GM23248 (cell line): Measurements from ENCODE around the gene BCL10. TPM values are rescaled to one million over a fixed set of nuclear protein-coding genes. Genes with fewer than 3 reads are reported as not detected.

Experiments
- DNase-seq: peaks from one replicate; pipeline ENCODE4 v3.0.0-alpha.2; 2015
- H2AFZ ChIP-seq: fragments of 200-600 bp; sonication (generic); 2 replicates; pipeline ENCODE4 v1.6.1; 2016; ENCODE audit warnings: antibody characterized with exemption
- H3F3A ChIP-seq: fragments of 200-600 bp; sonication (generic); 2 replicates; pipeline ENCODE4 v1.6.1; 2016; ENCODE audit warnings: mild to moderate bottlenecking, antibody characterized with exemption, mixed run types; ENCODE audit not compliant: insufficient read depth
- H3K27ac ChIP-seq: fragments of 200-600 bp; sonication (generic); 2 replicates; pipeline ENCODE4 v1.5.1; 2016; ENCODE audit warnings: mild to moderate bottlenecking
- H3K27me3 ChIP-seq: fragments of 200-600 bp; sonication (generic); replicated peaks from 2 replicates; pipeline ENCODE4 v1.6.1; 2016; ENCODE audit warnings: mild to moderate bottlenecking; ENCODE audit not compliant: insufficient read depth
- H3K36me3 ChIP-seq: fragments of 200-600 bp; sonication (generic); 2 replicates; pipeline ENCODE4 v1.6.1; 2016; ENCODE audit warnings: low read depth, mild to moderate bottlenecking
- H3K4me1 ChIP-seq: fragments of 200-600 bp; sonication (generic); 2 replicates; pipeline ENCODE4 v1.6.1; 2016; ENCODE audit warnings: mild to moderate bottlenecking; ENCODE audit not compliant: insufficient read depth
- H3K4me2 ChIP-seq: fragments of 200-600 bp; sonication (generic); one replicate; pipeline ENCODE4 v1.6.1; 2016; ENCODE audit warnings: mild to moderate bottlenecking; ENCODE audit not compliant: unreplicated experiment
- H3K4me3 ChIP-seq: fragments of 200-600 bp; sonication (generic); 2 replicates; pipeline ENCODE4 v1.5.1; 2016; ENCODE audit warnings: mild to moderate bottlenecking
- H3K79me2 ChIP-seq: fragments of 200-600 bp; sonication (generic); 2 replicates; pipeline ENCODE4 v1.6.1; 2016; ENCODE audit warnings: mild to moderate bottlenecking; ENCODE audit not compliant: insufficient read depth
- H3K9ac ChIP-seq: fragments of 200-600 bp; sonication (generic); 2 replicates; pipeline ENCODE4 v1.6.1; 2016; ENCODE audit warnings: mild to moderate bottlenecking
- H3K9me2 ChIP-seq: fragments of 200-600 bp; sonication (generic); 2 replicates; pipeline ENCODE4 v1.6.1; 2016; ENCODE audit warnings: mixed run types, mild to moderate bottlenecking, moderate library complexity; ENCODE audit not compliant: insufficient read depth
- H3K9me3 ChIP-seq: fragments of 200-600 bp; sonication (generic); one replicate; pipeline ENCODE4 v1.6.1; 2017; ENCODE audit warnings: low read depth
- H4K20me1 ChIP-seq: fragments of 200-600 bp; sonication (generic); 2 replicates; pipeline ENCODE4 v1.6.0; 2016; ENCODE audit not compliant: insufficient read depth
- EZH2 ChIP-seq: fragments of 200-600 bp; sonication (generic); IDR thresholded peaks from 2 replicates; pipeline ENCODE4 v1.6.1; 2018; ENCODE audit warnings: antibody characterized with exemption, mild to moderate bottlenecking; ENCODE audit not compliant: insufficient read depth, poor library complexity, severe bottlenecking
- EZH2phosphoT487 ChIP-seq: fragments of 200-600 bp; sonication (generic); IDR thresholded peaks from 2 replicates; pipeline ENCODE4 v1.6.1; 2018; ENCODE audit warnings: antibody characterized with exemption, moderate library complexity, mild to moderate bottlenecking, low read depth; ENCODE audit not compliant: insufficient read depth
- WGBS, 2 experiments: methylation state at CpG; one replicate each; pipeline ENCODE4 v1.1.6; 2015 to 2017; ENCODE audit warnings: low lambda C conversion rate in 2 of 2, low coverage in 1 of 2; ENCODE audit errors: missing lambda C conversion rate in 2 of 2; 5-methylcytosine and 5-hydroxymethylcytosine counted together
- in situ Hi-C: fragments of 300-500 bp; cut with MboI; formaldehyde crosslinking; loops from 2 replicates; pipeline ENCODE4 v1.15.0; 2020
- polyA plus RNA-seq: library from polyadenylated mRNA; unstranded; fragments of >200 nt; fragmentation: Nextera tagmentation; extraction: Ambion mirVana; gene quantifications from 2 replicates; pipeline ENCODE4 v1.2.1, GENCODE V29; 2016
- total RNA-seq: library from RNA; depleted of rRNA; stranded (reverse); fragments of >200 nt; shearing (Covaris generic); gene quantifications from 2 replicates; pipeline ENCODE4 v1.2.3, GENCODE V29; 2014

Gene BCL10
- total and polyA plus RNA-seq, 2 experiments from 2014 or later: 51.4 to 70.7 TPM

- no peaks in the 10 kb centered on the region for H3K9me3 ChIP-seq
- 0 out of 2 replicates have a peak, but pooled peaks cover 4% of the 10 kb centered on the region for H3F3A ChIP-seq
- H3K27ac ChIP-seq: no peak overlapping the region
- H4K20me1 ChIP-seq: no peaks in the 10 kb centered on the region
- DNase-seq: no peak
- no peaks in the 10 kb centered on the region for H3K9me2 ChIP-seq
- no peak overlapping the region for H3K4me3 ChIP-seq
- no peak overlapping the region; the same call in 1 of the 2 replicates for H2AFZ ChIP-seq
- H3K4me1 ChIP-seq: peaks cover 11% of the 10 kb centered on the region
- H3K27me3 ChIP-seq: no peaks in the 10 kb centered on the region
- WGBS, 2 experiments: 65 to 68% methylated on average over 6 of the region's 6 CpGs
- TF ChIP-seq EZH2: no peak
- no peak for TF ChIP-seq EZH2phosphoT487
- in situ Hi-C loops: no loop called here
- H3K9ac ChIP-seq: no peak overlapping the region
- no peak overlapping the region for H3K4me2 ChIP-seq
- no peaks in the 10 kb centered on the region for H3K36me3 ChIP-seq
- no peaks in the 10 kb centered on the region for H3K79me2 ChIP-seq
Observed at GRCh38 chr1:85229574-85230097, 46.8 kb downstream of the BCL10 start.

GRCh38 chr1:85228972-85229371, 47.5 kb downstream of the BCL10 start:
- no peak overlapping the region for H2AFZ ChIP-seq
- in situ Hi-C loops: no loop called here
- TF ChIP-seq EZH2phosphoT487: no peak
- no peak for TF ChIP-seq EZH2

GRCh38 chr1:85225624-85226380, 50.6 kb downstream of the BCL10 start:
- Histone ChIP-seq H3K4me2 (peak overlapping the region; percentile 38), H3K4me3 (no peak overlapping the region), H3K36me3 (no peaks in the 10 kb centered on the region), H3K9ac (no peak overlapping the region), H3F3A (0 out of 2 replicates have a peak, but pooled peaks cover 4% of the 10 kb centered on the region), H3K4me1 (peaks cover 11% of the 10 kb centered on the region), H3K9me3 (no peaks in the 10 kb centered on the region), H3K27me3 (no peaks in the 10 kb centered on the region), H3K9me2 (no peaks in the 10 kb centered on the region), H3K79me2 (no peaks in the 10 kb centered on the region), H3K27ac (no peak overlapping the region), H4K20me1 (no peaks in the 10 kb centered on the region), H2AFZ (peak overlapping the region; percentile 54)
- peak; percentile 49 for DNase-seq
- WGBS, 2 experiments: 43% methylated on average over 5 of the region's 5 CpGs
- TF ChIP-seq EZH2 (no peak), EZH2phosphoT487 (no peak)
- in situ Hi-C loops: no loop called here

More at GRCh38 chr1:85228972-85229371, 47.5 kb downstream of the BCL10 start:
- Histone ChIP-seq H3K27me3 (no peaks in the 10 kb centered on the region), H3K27ac (no peak overlapping the region), H3K4me3 (no peak overlapping the region), H3K4me2 (no peak overlapping the region), H3K4me1 (peaks cover 11% of the 10 kb centered on the region), H3K79me2 (no peaks in the 10 kb centered on the region), H3K9me3 (no peaks in the 10 kb centered on the region), H4K20me1 (no peaks in the 10 kb centered on the region), H3F3A (0 out of 2 replicates have a peak, but pooled peaks cover 4% of the 10 kb centered on the region), H3K9me2 (no peaks in the 10 kb centered on the region), H3K36me3 (no peaks in the 10 kb centered on the region), H3K9ac (no peak overlapping the region)
- 18 to 26% methylated on average over 1 of the region's 1 CpG for WGBS, 2 experiments
- no peak for DNase-seq

GRCh38 chr1:85224734-85225623, 51.5 kb downstream of the BCL10 start:
- H3K4me2 ChIP-seq: no peak overlapping the region
- WGBS, 2 experiments: 92 to 96% methylated on average over 3 of the region's 3 CpGs
- in situ Hi-C loops: no loop called here

More at GRCh38 chr1:85224734-85225623, 51.5 kb downstream of the BCL10 start:
- H3K9me3 ChIP-seq: no peaks in the 10 kb centered on the region
- H3K27me3 ChIP-seq: no peaks in the 10 kb centered on the region
- no peaks in the 10 kb centered on the region for H4K20me1 ChIP-seq
- peaks cover 11% of the 10 kb centered on the region for H3K4me1 ChIP-seq
- H3K9me2 ChIP-seq: no peaks in the 10 kb centered on the region
- TF ChIP-seq EZH2phosphoT487 (no peak), EZH2 (no peak)
- no peak overlapping the region for H3K4me3 ChIP-seq
- no peak overlapping the region for H3K27ac ChIP-seq
- H3F3A ChIP-seq: 0 out of 2 replicates have a peak, but pooled peaks cover 4% of the 10 kb centered on the region
- no peak overlapping the region for H3K9ac ChIP-seq
- no peak overlapping the region for H2AFZ ChIP-seq
- DNase-seq: no peak
- no peaks in the 10 kb centered on the region for H3K79me2 ChIP-seq
- no peaks in the 10 kb centered on the region for H3K36me3 ChIP-seq
